Endothelial cell of umbilical vein (primary cell): ENCODE data around the gene ALS2. TPM values are rescaled to one million over a fixed set of nuclear protein-coding genes. Genes with fewer than 3 reads are reported as not detected.

Experiments
- BruUV-seq: library from RNA; stranded (reverse); fragments of 400-500 nt; replicated peaks from 2 replicates; lab custom pipeline; 2021; lab: Mats Ljungman, UMichigan
- CTCF ChIA-PET: fragments of 300-600, 350-600 bp; sonication (Branson Sonifier 250); formaldehyde crosslinking; loops from one replicate; lab custom pipeline; 2021; ENCODE audit warnings: antibody characterized with exemption, inconsistent platforms; lab: Charles Lee
- POLR2A ChIA-PET: fragments of 300-600, 350-600 bp; sonication (Branson Sonifier 250); formaldehyde crosslinking; loops from one replicate; lab custom pipeline; 2021; ENCODE audit warnings: antibody characterized with exemption, inconsistent platforms; lab: Charles Lee
- DNase-seq: peaks from one replicate; pipeline ENCODE4 v3.0.0-alpha.2; 2011; ENCODE audit warnings: low read depth, low spot score
- FAIRE-seq: peaks from 2 replicates; lab custom pipeline; 2011; peaks lifted over from hg19 to GRCh38; lab: Jason Lieb, UNC
- H2AFZ ChIP-seq: 2 replicates; pipeline ENCODE4 v1.6.0; 2012; ENCODE audit warnings: low read depth, low read length, control low read depth, inconsistent platforms
- H3K27ac ChIP-seq: 2 replicates; pipeline ENCODE4 v1.5.1; 2011; ENCODE audit warnings: low read depth, mild to moderate bottlenecking, control low read depth, low read length, moderate library complexity; ENCODE audit not compliant: insufficient read depth
- H3K27me3 ChIP-seq, 2 experiments: 2 replicates each; pipeline versions ENCODE4 v1.6.0 to v1.6.1; 2011; ENCODE audit warnings: low read length in 2 of 2, mixed read lengths in 1 of 2; ENCODE audit not compliant: control insufficient read depth in 2 of 2, insufficient read depth in 2 of 2
- H3K36me3 ChIP-seq, 2 experiments: 2 replicates in 1 of 2; 3 replicates in 1 of 2; pipeline ENCODE4 v1.5.1; 2011; ENCODE audit warnings: low read length in 2 of 2, mild to moderate bottlenecking in 1 of 2, moderate library complexity in 1 of 2; ENCODE audit not compliant: control insufficient read depth in 2 of 2, insufficient read depth in 2 of 2; ENCODE audit errors: extremely low read depth in 1 of 2
- H3K4me1 ChIP-seq: 3 replicates; pipeline ENCODE4 v1.5.1; 2011; ENCODE audit warnings: mild to moderate bottlenecking, low read length; ENCODE audit not compliant: control insufficient read depth, insufficient read depth; ENCODE audit errors: extremely low read depth
- H3K4me2 ChIP-seq: 2 replicates; pipeline ENCODE4 v1.6.1; 2011; ENCODE audit warnings: low read length, control low read depth, mixed read lengths; ENCODE audit not compliant: insufficient read depth
- H3K4me3 ChIP-seq, 3 experiments: fragments of 200-600 bp in 1 of 3; sonication (generic), shearing (Covaris generic) in 1 of 3; replicated peaks in 1 of 3; 2 replicates each; pipeline ENCODE4 v1.5.1; 2011 to 2016; ENCODE audit warnings: control low read depth in 3 of 3, low read length in 3 of 3, mild to moderate bottlenecking in 2 of 3, inconsistent platforms in 1 of 3, low read depth in 1 of 3, moderate library complexity in 1 of 3; ENCODE audit not compliant: insufficient read depth in 1 of 3
- H3K79me2 ChIP-seq: 2 replicates; pipeline ENCODE4 v1.6.0; 2012; ENCODE audit warnings: low read length, inconsistent platforms; ENCODE audit not compliant: control insufficient read depth, insufficient read depth
- H3K9ac ChIP-seq: replicated peaks from 2 replicates; pipeline ENCODE3; 2011; ENCODE audit warnings: low read length, control low read depth; ENCODE audit not compliant: insufficient read depth; ENCODE audit errors: extremely low read depth
- H3K9me1 ChIP-seq: replicated peaks from 3 replicates; pipeline ENCODE4 v1.6.0; 2011; ENCODE audit warnings: mild to moderate bottlenecking, low read length; ENCODE audit not compliant: control insufficient read depth, insufficient read depth; ENCODE audit errors: extremely low read depth
- H3K9me3 ChIP-seq: replicated peaks from 2 replicates; pipeline ENCODE4 v1.5.1; 2012; ENCODE audit warnings: low read length, inconsistent platforms; ENCODE audit not compliant: control insufficient read depth, insufficient read depth
- H4K20me1 ChIP-seq: replicated peaks from 2 replicates; pipeline ENCODE3; 2011; ENCODE audit warnings: mild to moderate bottlenecking, low read length; ENCODE audit not compliant: control insufficient read depth, insufficient read depth; ENCODE audit errors: extremely low read depth
- FOS ChIP-seq: IDR thresholded peaks from 2 replicates; pipeline ENCODE4 v1.6.1; 2011; ENCODE audit warnings: mild to moderate bottlenecking, low read length, moderate library complexity, borderline replicate concordance; ENCODE audit not compliant: insufficient read depth
- JUN ChIP-seq: IDR thresholded peaks from 2 replicates; pipeline ENCODE4 v1.6.1; 2011; ENCODE audit warnings: borderline replicate concordance, low read depth; ENCODE audit not compliant: insufficient read length, insufficient read depth
- POLR2A ChIP-seq: IDR thresholded peaks from 2 replicates; pipeline ENCODE4 v1.6.1; 2012; ENCODE audit warnings: low read depth, mild to moderate bottlenecking, control low read depth, low read length
- POLR2AphosphoS5 ChIP-seq: IDR thresholded peaks from 2 replicates; pipeline ENCODE4 v1.6.1; 2012; ENCODE audit warnings: low read depth, mild to moderate bottlenecking, control low read depth, low read length, moderate library complexity; ENCODE audit not compliant: insufficient read depth
- dilution Hi-C: fragments of 300-500 bp; cut with MboI; formaldehyde crosslinking; loops from one replicate; pipeline ENCODE4 v1.15.0; 2019; ENCODE audit warnings: low sequenced_read_pairs; ENCODE audit not compliant: extremely low pct_ligation_motif_present
- intact Hi-C: fragments of 100-400 bp; cut with micrococcal nuclease; formaldehyde crosslinking; loops from one replicate; pipeline ENCODE4 v1.10.0; 2022
- polyA plus RNA-seq, 4 experiments: library from polyadenylated mRNA; depleted of rRNA in 3 of 4; stranded (reverse) in 3 of 4; unstranded in 1 of 4; fragments of >200 nt; gene quantifications; 2 replicates each; pipeline versions ENCODE4 v1.2.1 to v1.2.3, GENCODE V29; 2011 to 2012; ENCODE audit warnings: missing spikeins in 1 of 4
- total RNA-seq: library from RNA; stranded (reverse); gene quantifications from 2 replicates; pipeline ENCODE4 v1.2.3, GENCODE V29; 2021
- TF ChIP-seq, protein P1 (sequence below): IDR thresholded peaks from 2 replicates; pipeline ENCODE4 v1.6.1; 2011; ENCODE audit not compliant: insufficient read depth, insufficient read length

ALS2 gene
- total and polyA plus RNA-seq, 2 donors (not counting 3 experiments of a cell fraction or from before 2014, with no cell fraction given) = 13.1 to 36.1 TPM

DNA sequence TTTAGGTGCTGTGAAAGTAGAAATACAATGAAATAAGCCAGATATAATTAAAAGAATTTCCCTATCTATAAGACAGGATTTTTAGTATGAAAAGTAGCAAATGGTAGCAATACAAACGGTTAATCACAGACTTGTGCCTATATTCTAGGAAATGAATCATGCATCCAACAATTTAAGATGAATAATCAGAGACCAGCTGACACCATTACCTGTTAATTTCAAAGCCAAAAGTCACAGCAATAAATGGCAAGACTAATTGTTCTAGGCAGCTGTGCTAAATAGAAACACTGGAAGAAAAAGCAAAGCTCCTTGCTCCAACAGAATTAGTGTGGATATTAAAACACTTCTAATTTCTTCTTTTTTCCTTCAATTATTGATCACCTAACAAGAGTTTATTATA lies 47.2 kb downstream of the ALS2 start:
- H4K20me1 ChIP-seq = no peaks in the 10 kb centered on the region
- peak overlapping the region; percentile 81 for H3K4me2 ChIP-seq
- peak overlapping the region; percentile 23 for H3K27ac ChIP-seq
- H3K4me1 ChIP-seq = peaks cover 38% of the 10 kb centered on the region
- H3K27me3 ChIP-seq = no peaks in the 10 kb centered on the region
- dilution Hi-C loops (no loop called here), intact Hi-C loops (loop anchor here (5.0 kb wide), 1 partner anchor 281 kb away; the partner anchor contains the start of genes STRADB and TRAK2)
- H3K79me2 ChIP-seq = no peaks in the 10 kb centered on the region
- peak; percentile 86 for DNase-seq
- peak overlapping the region in 1 of 3 experiments; percentile 40 for H3K4me3 ChIP-seq
- ChIA-PET CTCF (interaction anchor here (1.0 to 1.9 kb wide), 7 partner anchors 10 to 282 kb away, joined by 3 to 8 read pairs (median 4); partner anchors contain the start of genes STRADB and TRAK2), POLR2A (interaction anchor here (0.6 to 1.4 kb wide), 2 partner anchors 12 to 17 kb away, joined by 3 read pairs; no protein-coding TSS in a partner anchor)
- H3K9ac ChIP-seq = peak overlapping the region; percentile 11
- TF ChIP-seq POLR2AphosphoS5 (peak; percentile 68), JUN (peak; percentile 89), FOS (peak; percentile 85)
- TF ChIP-seq, protein P1, sequence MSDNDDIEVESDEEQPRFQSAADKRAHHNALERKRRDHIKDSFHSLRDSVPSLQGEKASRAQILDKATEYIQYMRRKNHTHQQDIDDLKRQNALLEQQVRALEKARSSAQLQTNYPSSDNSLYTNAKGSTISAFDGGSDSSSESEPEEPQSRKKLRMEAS = no peak
- no peak overlapping the region for H2AFZ ChIP-seq
- H3K36me3 ChIP-seq = peaks cover 3 to 6% of the 10 kb centered on the region in 2 experiments
- FAIRE-seq = peak; percentile 90
- no TSS peak for BruUV-seq
- H3K9me3 ChIP-seq = no peaks in the 10 kb centered on the region
- no peaks in the 10 kb centered on the region for H3K9me1 ChIP-seq

DNA sequence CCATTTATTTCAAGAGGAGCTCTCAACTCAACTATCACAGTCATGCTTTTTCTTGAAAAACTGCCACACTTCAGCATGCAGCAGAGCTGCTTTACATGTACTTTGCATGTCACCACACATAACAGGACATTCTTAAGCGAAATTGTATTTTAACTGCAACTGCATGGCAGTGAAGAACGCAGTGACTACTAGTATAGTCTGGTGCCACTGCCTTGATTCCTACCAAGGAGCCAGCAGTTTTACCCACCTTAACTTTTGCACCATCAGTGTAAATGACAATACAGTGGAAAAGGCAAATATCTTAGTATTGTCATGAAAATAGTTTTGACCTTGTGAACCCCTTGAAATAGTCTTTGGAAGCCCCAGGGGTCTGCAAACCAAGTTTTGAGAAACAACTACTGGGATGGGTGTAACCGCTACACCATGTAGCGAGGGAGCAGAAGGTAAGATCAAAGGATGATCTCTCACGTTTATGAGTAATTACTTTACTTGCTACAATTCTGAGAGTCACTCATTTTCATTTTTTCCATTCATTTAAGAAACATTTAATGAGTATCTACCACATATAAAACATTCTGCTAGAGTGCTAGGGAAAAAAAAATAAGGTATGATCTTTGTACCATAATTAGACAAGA lies 50.0 kb downstream of the ALS2 start:
- H3K79me2 ChIP-seq = no peaks in the 10 kb centered on the region
- H3K27me3 ChIP-seq = no peaks in the 10 kb centered on the region
- no peaks in the 10 kb centered on the region for H3K9me1 ChIP-seq
- dilution Hi-C loops (no loop called here), intact Hi-C loops (loop anchor here (5.0 kb wide), 1 partner anchor 278 kb away; the partner anchor contains the start of genes STRADB and TRAK2)
- no TSS peak for BruUV-seq
- H3K9ac ChIP-seq = no peak overlapping the region
- H4K20me1 ChIP-seq = no peaks in the 10 kb centered on the region
- H3K36me3 ChIP-seq = peaks cover 4 to 5% of the 10 kb centered on the region in 2 experiments
- FAIRE-seq (no peak), DNase-seq (no peak)
- H3K27ac ChIP-seq = no peak overlapping the region
- ChIA-PET POLR2A (no interaction called here), CTCF (interaction anchor here (1.2 to 1.6 kb wide), 3 partner anchors 8 to 50 kb away, joined by 3 to 4 read pairs (median 3); partner anchors contain the start of gene ALS2)
- peaks cover 32% of the 10 kb centered on the region for H3K4me1 ChIP-seq
- H3K4me3 ChIP-seq = no peak overlapping the region
- no peaks in the 10 kb centered on the region for H3K9me3 ChIP-seq
- no peak for TF ChIP-seq POLR2A
- H2AFZ ChIP-seq = no peak overlapping the region
- no peak overlapping the region for H3K4me2 ChIP-seq
